Transverse colon (tissue), 4 donors: ENCODE data around the gene TPD52L1.

Source experiments
- EP300 ChIP-seq: sonication (generic); formaldehyde crosslinking; IDR thresholded peaks from one replicate; pipeline ENCODE4 v1.6.1; 2017; ENCODE audit warnings: antibody characterized with exemption, low read depth
- POLR2A ChIP-seq: fragments of 450-650 bp; IDR thresholded peaks from one replicate; pipeline ENCODE4 v1.6.1; 2016; ENCODE audit warnings: antibody characterized with exemption, mild to moderate bottlenecking, moderate library complexity
- POLR2AphosphoS5 ChIP-seq, 3 donors: sonication (generic); formaldehyde crosslinking; IDR thresholded peaks; one replicate each; pipeline ENCODE4 v1.6.1; 2016; ENCODE audit warnings: antibody characterized with exemption in 3 of 3
- TF ChIP-seq, protein P1 (sequence below), 5 experiments: fragments of 200-600 bp in 3 of 5; fragments of 450-650 bp in 2 of 5; sonication (generic) in 3 of 5; IDR thresholded peaks; 1 replicate in 2 of 5; 2 replicates in 3 of 5; pipeline ENCODE4 v1.5.1; 2016 to 2017; ENCODE audit warnings: antibody characterized with exemption in 5 of 5, inconsistent platforms in 3 of 5, mild to moderate bottlenecking in 2 of 5, moderate library complexity in 1 of 5

- TF ChIP-seq POLR2AphosphoS5 (IDR thresholded peaks at IDR 0.05) (no peak), POLR2A (no peak), EP300 (no peak)
- TF ChIP-seq, protein P1, sequence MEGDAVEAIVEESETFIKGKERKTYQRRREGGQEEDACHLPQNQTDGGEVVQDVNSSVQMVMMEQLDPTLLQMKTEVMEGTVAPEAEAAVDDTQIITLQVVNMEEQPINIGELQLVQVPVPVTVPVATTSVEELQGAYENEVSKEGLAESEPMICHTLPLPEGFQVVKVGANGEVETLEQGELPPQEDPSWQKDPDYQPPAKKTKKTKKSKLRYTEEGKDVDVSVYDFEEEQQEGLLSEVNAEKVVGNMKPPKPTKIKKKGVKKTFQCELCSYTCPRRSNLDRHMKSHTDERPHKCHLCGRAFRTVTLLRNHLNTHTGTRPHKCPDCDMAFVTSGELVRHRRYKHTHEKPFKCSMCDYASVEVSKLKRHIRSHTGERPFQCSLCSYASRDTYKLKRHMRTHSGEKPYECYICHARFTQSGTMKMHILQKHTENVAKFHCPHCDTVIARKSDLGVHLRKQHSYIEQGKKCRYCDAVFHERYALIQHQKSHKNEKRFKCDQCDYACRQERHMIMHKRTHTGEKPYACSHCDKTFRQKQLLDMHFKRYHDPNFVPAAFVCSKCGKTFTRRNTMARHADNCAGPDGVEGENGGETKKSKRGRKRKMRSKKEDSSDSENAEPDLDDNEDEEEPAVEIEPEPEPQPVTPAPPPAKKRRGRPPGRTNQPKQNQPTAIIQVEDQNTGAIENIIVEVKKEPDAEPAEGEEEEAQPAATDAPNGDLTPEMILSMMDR (IDR thresholded peaks at IDR 0.05): no peak
Observed at GRCh38 chr6:125231133-125231532, 77.6 kb downstream of the TPD52L1 start.
